Ishikawa (cell line): ENCODE results near the gene BTRC.

ENCODE experiments used
- CEBPB ChIP-seq: IDR thresholded peaks from 2 replicates; pipeline ENCODE4 v1.6.1; 2012
- EP300 ChIP-seq: IDR thresholded peaks from 2 replicates; pipeline ENCODE4 v1.6.1; 2012; ENCODE audit warnings: borderline replicate concordance
- TAF1 ChIP-seq: IDR thresholded peaks from 2 replicates; pipeline ENCODE4 v1.6.1; 2012; ENCODE audit warnings: low read depth, mild to moderate bottlenecking

DNA sequence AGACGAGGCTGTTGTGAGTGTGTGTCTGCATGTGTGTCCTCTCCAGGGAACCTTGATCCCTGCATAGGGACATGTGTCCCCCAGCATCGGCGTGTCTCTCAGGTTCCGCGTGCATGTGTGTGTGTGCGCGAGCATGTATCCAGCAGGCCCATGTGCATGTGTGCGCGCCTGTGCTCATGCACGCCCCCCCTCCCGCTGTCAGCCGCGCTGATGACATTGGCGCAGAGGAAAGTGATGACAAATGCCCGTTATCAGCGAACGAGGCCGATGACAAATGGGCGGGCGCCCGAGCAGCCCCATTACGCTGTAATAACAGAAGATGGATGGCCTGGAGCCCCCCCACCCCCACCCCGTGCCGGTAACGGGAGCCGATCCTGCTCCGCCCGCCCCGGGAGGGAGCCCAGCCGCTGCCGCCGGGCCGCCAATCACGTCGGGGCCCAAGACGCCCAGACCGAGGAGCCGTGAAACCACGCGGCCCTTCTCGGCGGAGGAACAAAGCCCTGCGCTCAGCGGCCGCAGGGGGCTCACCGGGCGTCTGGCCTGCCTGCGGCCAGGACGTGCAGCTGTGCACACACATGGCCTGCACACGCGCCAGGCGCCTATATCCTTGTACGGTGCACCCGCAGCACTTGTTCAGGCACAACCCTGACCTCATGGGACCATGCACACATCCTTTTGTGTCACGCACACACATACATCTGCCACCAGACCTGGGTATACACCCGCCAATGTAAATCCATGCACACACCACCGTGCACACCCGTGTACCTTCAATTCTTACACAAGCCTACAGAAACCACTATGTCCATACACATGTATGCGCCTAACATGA lies 212.6 kb downstream of the BTRC start:
- no peak for TF ChIP-seq CEBPB
- TF ChIP-seq EP300: no peak
- no peak for TF ChIP-seq TAF1
